Body of pancreas (tissue), 4 donors: ENCODE results near the gene KRT34.

Source experiments
- POLR2A ChIP-seq, 3 donors: fragments of 450-650 bp; IDR thresholded peaks; one replicate each; pipeline ENCODE4 v1.6.1; 2016; ENCODE audit warnings: antibody characterized with exemption in 3 of 3, mild to moderate bottlenecking in 2 of 3
- TF ChIP-seq, protein P1 (sequence below), 7 experiments: fragments of 450-650 bp in 4 of 7; fragments of 200-600 bp in 3 of 7; sonication (generic) in 3 of 7; IDR thresholded peaks; one replicate each; pipeline ENCODE4 v1.5.1; 2016 to 2019; ENCODE audit warnings: antibody characterized with exemption in 7 of 7

DNA sequence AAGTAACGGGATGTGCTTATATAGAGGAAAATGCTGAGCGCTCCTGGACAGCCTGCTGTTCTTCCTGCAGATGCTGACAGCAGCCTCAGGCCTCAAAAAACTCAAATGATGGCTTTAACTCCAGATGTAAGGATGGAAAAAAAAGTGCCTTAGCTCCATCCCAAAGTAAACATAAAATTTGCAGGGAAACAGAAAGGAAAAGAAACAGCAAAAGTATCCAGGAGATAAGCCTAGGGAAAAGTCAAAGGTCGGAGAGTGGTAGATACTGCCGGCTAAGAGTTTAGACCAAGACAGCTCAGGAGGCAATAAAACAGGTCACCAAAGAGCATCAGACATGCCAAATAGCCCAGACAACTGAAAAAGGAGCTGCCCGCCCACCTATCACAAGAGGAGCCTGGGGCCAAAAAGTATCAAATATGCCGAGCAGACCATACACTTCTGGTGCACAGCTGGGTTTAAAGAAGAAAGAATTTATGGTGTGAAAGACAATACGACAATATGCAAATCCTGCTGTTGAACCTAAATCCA, 8.4 kb upstream of the KRT34 start:
- TF ChIP-seq, protein P1, sequence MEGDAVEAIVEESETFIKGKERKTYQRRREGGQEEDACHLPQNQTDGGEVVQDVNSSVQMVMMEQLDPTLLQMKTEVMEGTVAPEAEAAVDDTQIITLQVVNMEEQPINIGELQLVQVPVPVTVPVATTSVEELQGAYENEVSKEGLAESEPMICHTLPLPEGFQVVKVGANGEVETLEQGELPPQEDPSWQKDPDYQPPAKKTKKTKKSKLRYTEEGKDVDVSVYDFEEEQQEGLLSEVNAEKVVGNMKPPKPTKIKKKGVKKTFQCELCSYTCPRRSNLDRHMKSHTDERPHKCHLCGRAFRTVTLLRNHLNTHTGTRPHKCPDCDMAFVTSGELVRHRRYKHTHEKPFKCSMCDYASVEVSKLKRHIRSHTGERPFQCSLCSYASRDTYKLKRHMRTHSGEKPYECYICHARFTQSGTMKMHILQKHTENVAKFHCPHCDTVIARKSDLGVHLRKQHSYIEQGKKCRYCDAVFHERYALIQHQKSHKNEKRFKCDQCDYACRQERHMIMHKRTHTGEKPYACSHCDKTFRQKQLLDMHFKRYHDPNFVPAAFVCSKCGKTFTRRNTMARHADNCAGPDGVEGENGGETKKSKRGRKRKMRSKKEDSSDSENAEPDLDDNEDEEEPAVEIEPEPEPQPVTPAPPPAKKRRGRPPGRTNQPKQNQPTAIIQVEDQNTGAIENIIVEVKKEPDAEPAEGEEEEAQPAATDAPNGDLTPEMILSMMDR (IDR thresholded peaks at IDR 0.05) = no peak
- no peak for TF ChIP-seq POLR2A (IDR thresholded peaks at IDR 0.05)
